Peyer's patch (tissue), 4 donors: ENCODE results near the gene TBC1D22B. TPM values are rescaled to one million over a fixed set of nuclear protein-coding genes. Genes with fewer than 3 reads are reported as not detected.

Source experiments
- DNase-seq, 3 donors: peaks; one replicate each; pipeline ENCODE4 v3.0.0-alpha.2; 2017 to 2019
- H3K27ac ChIP-seq, 4 donors: fragments of 200-600 bp; sonication (generic); one replicate each; pipeline ENCODE4 v1.5.1; 2016 to 2019
- H3K27me3 ChIP-seq, 2 donors: fragments of 200-600 bp; sonication (generic); one replicate each; pipeline ENCODE4 v1.5.1; 2019
- H3K36me3 ChIP-seq, 3 donors: fragments of 200-600 bp; sonication (generic); one replicate each; pipeline ENCODE4 v1.5.1; 2016 to 2019
- H3K4me1 ChIP-seq, 4 donors: fragments of 200-600 bp; sonication (generic); one replicate each; pipeline ENCODE4 v1.5.1; 2016 to 2019
- H3K4me3 ChIP-seq, 4 donors: fragments of 200-600 bp; sonication (generic); 1 replicate in 3 of 4; 2 replicates in 1 of 4; pipeline ENCODE4 v1.5.1; 2016 to 2019; ENCODE audit warnings: mild to moderate bottlenecking in 1 of 4
- H3K9me3 ChIP-seq, 4 donors: fragments of 200-600 bp; sonication (generic); one replicate each; pipeline ENCODE4 v1.5.1; 2016 to 2019; ENCODE audit warnings: mild to moderate bottlenecking in 1 of 4
- CTCF ChIP-seq, 6 experiments: fragments of 450-650 bp in 4 of 6; fragments of 200-600 bp in 2 of 6; sonication (generic) in 1 of 6; IDR thresholded peaks; one replicate each; pipeline ENCODE4 v1.5.1; 2017 to 2019; ENCODE audit warnings: antibody characterized with exemption in 6 of 6, mild to moderate bottlenecking in 3 of 6, moderate library complexity in 1 of 6
- POLR2A ChIP-seq, 2 donors: fragments of 450-650 bp; IDR thresholded peaks; one replicate each; pipeline ENCODE4 v1.5.1; 2017; ENCODE audit warnings: antibody characterized with exemption in 2 of 2, mild to moderate bottlenecking in 2 of 2, moderate library complexity in 2 of 2
- total RNA-seq, 4 donors: library from RNA; depleted of rRNA; stranded (reverse); fragments of >200 nt; gene quantifications; one replicate each; pipeline ENCODE4 v1.1.0, GENCODE V29; 2016

The TBC1D22B gene
- total RNA-seq, 4 donors from 2014 or later, result 12.4 to 23.3 (median 19.0) TPM

- Histone ChIP-seq H3K4me3 (no peak overlapping the region), H3K27me3 (no peaks in the 10 kb centered on the region), H3K9me3 (no peaks in the 10 kb centered on the region), H3K36me3 (peaks cover 0 to 45% (median 0%) of the 10 kb centered on the region in 3 donors), H3K4me1 (no peaks in the 10 kb centered on the region), H3K27ac (no peak overlapping the region)
- DNase-seq, result no peak
- TF ChIP-seq POLR2A (IDR thresholded peaks at IDR 0.05) (no peak), CTCF (IDR thresholded peaks at IDR 0.05) (no peak)
Measured at GRCh38 chr6:37309692-37310091, 52.1 kb downstream of the TBC1D22B start.

- H3K27ac ChIP-seq, result no peak overlapping the region
- no peak for TF ChIP-seq CTCF (IDR thresholded peaks at IDR 0.05)
- TF ChIP-seq POLR2A (IDR thresholded peaks at IDR 0.05), result no peak
- H3K36me3 ChIP-seq, result peaks cover 0 to 48% (median 0%) of the 10 kb centered on the region in 3 donors
- no peaks in the 10 kb centered on the region for H3K9me3 ChIP-seq
- H3K4me3 ChIP-seq, result no peak overlapping the region
- no peak for DNase-seq
- no peaks in the 10 kb centered on the region for H3K27me3 ChIP-seq
- H3K4me1 ChIP-seq, result no peaks in the 10 kb centered on the region
Measured at GRCh38 chr6:37310966-37311365, 53.4 kb downstream of the TBC1D22B start.

- TF ChIP-seq POLR2A (IDR thresholded peaks at IDR 0.05) (no peak), CTCF (IDR thresholded peaks at IDR 0.05) (no peak)
- Histone ChIP-seq H3K36me3 (peaks cover 0 to 49% (median 0%) of the 10 kb centered on the region in 3 donors), H3K27ac (no peak overlapping the region), H3K4me1 (no peaks in the 10 kb centered on the region), H3K9me3 (no peaks in the 10 kb centered on the region), H3K4me3 (no peak overlapping the region), H3K27me3 (no peaks in the 10 kb centered on the region)
- DNase-seq, result no peak
Measured at GRCh38 chr6:37311741-37312473, 54.3 kb downstream of the TBC1D22B start.

GRCh38 chr6:37313723-37314486, 56.3 kb downstream of the TBC1D22B start:
- H3K27ac ChIP-seq, result no peak overlapping the region
- H3K4me3 ChIP-seq, result no peak overlapping the region
- DNase-seq, result no peak
- no peaks in the 10 kb centered on the region for H3K27me3 ChIP-seq
- H3K9me3 ChIP-seq, result no peaks in the 10 kb centered on the region
- no peaks in the 10 kb centered on the region for H3K4me1 ChIP-seq
- TF ChIP-seq POLR2A (IDR thresholded peaks at IDR 0.05) (no peak), CTCF (IDR thresholded peaks at IDR 0.05) (no peak)
- H3K36me3 ChIP-seq, result peaks cover 0 to 69% (median 0%) of the 10 kb centered on the region in 3 donors

- peaks cover 0 to 76% (median 0%) of the 10 kb centered on the region in 3 donors for H3K36me3 ChIP-seq
Measured at GRCh38 chr6:37314487-37315156, 57.0 kb downstream of the TBC1D22B start.

More at GRCh38 chr6:37314487-37315156, 57.0 kb downstream of the TBC1D22B start:
- no peaks in the 10 kb centered on the region for H3K4me1 ChIP-seq
- H3K4me3 ChIP-seq, result no peak overlapping the region
- TF ChIP-seq CTCF (IDR thresholded peaks at IDR 0.05), result peak in 4 of 6 experiments; percentile 35 to 55 (median 46)
- no peak for TF ChIP-seq POLR2A (IDR thresholded peaks at IDR 0.05)
- no peak overlapping the region for H3K27ac ChIP-seq
- DNase-seq, result peak in 1 of 3 donors; percentile 63
- H3K9me3 ChIP-seq, result no peaks in the 10 kb centered on the region
- H3K27me3 ChIP-seq, result no peaks in the 10 kb centered on the region
